ENCODE data around the gene ZFR2.
"Not testable (repeated sequence)": the region's sequence is repeated elsewhere in the genome, so short reads cannot be mapped to it uniquely, and the experiment has no call there.

Gene ZFR2

DNA sequence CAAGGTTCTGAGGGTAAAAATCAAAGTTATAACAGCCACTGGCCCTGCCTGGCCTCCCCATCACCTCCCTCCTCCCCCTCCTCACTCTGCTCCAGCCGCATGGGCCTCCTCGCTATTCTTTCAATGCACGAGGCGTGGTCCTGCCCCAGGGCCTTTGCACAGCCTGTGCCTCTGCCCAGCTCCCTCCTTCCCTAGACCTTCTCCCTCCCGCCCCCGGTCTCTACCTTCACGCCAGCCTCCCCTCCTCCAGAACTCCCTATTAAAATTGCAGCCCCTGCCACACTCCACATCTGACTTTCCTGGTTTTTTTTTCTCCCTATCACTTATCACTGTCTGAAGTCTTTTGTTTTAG lies 100.1 kb downstream of the ZFR2 start:
- peaks cover 25% of the 10 kb centered on the region for H3K36me3 ChIP-seq
- no peaks in the 10 kb centered on the region for H3K9me3 ChIP-seq
- TF ChIP-seq, protein P1, sequence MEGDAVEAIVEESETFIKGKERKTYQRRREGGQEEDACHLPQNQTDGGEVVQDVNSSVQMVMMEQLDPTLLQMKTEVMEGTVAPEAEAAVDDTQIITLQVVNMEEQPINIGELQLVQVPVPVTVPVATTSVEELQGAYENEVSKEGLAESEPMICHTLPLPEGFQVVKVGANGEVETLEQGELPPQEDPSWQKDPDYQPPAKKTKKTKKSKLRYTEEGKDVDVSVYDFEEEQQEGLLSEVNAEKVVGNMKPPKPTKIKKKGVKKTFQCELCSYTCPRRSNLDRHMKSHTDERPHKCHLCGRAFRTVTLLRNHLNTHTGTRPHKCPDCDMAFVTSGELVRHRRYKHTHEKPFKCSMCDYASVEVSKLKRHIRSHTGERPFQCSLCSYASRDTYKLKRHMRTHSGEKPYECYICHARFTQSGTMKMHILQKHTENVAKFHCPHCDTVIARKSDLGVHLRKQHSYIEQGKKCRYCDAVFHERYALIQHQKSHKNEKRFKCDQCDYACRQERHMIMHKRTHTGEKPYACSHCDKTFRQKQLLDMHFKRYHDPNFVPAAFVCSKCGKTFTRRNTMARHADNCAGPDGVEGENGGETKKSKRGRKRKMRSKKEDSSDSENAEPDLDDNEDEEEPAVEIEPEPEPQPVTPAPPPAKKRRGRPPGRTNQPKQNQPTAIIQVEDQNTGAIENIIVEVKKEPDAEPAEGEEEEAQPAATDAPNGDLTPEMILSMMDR (IDR thresholded peaks at IDR 0.05) = no peak
- no peak overlapping the region for H3K27ac ChIP-seq
- no peak overlapping the region for H3K4me3 ChIP-seq (ENCODE audit: low read depth in 1 of 2, low read length in 1 of 2)
- H3K4me1 ChIP-seq (ENCODE audit: control insufficient read depth in 1 of 2, insufficient read depth in 1 of 2, low read depth in 1 of 2, low read length in 1 of 2) = peaks cover 6 to 9% of the 10 kb centered on the region in 2 experiments
- H3K27me3 ChIP-seq = no peaks in the 10 kb centered on the region

DNA sequence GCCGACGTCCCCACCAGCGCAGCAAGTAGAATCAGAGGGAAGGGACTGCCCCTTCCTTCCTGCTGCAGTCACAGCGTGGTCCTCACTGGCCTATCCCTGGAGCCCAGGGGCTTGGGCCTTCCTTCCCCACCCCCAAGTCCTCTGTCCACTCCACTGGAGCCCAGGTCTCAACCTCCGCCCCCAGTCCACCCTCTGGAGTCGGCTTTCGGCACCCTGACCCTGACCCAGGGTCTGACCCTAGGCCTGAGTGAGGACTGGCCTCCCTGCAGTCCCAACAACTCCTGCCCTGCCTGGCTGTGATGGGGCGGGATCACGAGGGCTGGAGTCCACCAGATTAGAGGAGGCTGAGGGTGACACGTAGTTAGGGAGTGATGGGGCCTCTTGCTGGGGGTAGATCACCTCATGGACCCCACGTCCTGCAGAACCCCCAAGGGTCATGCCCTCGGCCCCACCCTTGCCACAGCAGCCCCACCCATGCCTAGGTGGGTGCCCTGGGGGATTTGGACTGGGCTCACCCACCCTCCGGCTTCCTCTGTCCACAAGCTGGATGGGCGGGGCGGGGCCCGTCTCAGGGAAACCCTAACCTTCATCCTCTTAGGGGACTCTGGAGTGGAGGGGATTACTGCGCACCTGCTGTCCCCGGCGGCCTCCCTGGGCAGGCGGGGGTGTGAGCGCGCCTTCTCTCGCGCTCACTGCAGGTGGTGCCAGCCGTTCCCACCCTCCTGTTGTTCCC lies 100.7 kb downstream of the ZFR2 start:
- peaks cover 25% of the 10 kb centered on the region for H3K36me3 ChIP-seq
- peaks cover 10 to 14% of the 10 kb centered on the region in 2 experiments for H3K4me1 ChIP-seq (ENCODE audit: control insufficient read depth in 1 of 2, insufficient read depth in 1 of 2, low read depth in 1 of 2, low read length in 1 of 2)
- no peaks in the 10 kb centered on the region for H3K27me3 ChIP-seq
- H3K9me3 ChIP-seq = no peaks in the 10 kb centered on the region
- TF ChIP-seq, protein P1 (IDR thresholded peaks at IDR 0.05) = no peak
- no peak overlapping the region for H3K27ac ChIP-seq
- no peak overlapping the region for H3K4me3 ChIP-seq (ENCODE audit: low read depth in 1 of 2, low read length in 1 of 2)

DNA sequence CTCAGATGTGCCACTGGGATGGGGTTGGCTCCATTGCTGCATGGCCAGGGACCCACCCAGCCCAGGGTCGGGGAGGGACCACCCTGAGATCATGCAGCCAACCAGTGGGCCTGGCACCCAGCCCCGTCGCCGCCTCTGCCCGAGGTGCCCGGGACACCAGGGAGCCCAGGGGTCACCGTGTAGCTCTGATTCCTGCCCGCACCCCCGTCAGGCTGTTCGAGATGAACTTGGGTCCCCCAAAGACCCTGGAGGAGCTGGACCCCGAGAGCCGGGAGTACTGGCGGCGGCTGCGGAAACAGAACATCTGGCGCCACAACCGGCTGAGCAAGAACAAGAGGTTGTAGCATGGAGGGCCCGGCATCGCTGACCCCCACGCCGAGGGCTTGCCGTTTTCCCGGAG lies 101.8 kb downstream of the ZFR2 start:
- Histone ChIP-seq H3K27ac (no peak overlapping the region), H3K9me3 (no peaks in the 10 kb centered on the region), H3K27me3 (no peaks in the 10 kb centered on the region), H3K4me1 (ENCODE audit: control insufficient read depth in 1 of 2, insufficient read depth in 1 of 2, low read depth in 1 of 2, low read length in 1 of 2) (peaks cover 13 to 22% of the 10 kb centered on the region in 2 experiments), H3K36me3 (peaks cover 25% of the 10 kb centered on the region), H3K4me3 (ENCODE audit: low read depth in 1 of 2, low read length in 1 of 2) (no peak overlapping the region)
- TF ChIP-seq, protein P1 (IDR thresholded peaks at IDR 0.05) = no peak

DNA sequence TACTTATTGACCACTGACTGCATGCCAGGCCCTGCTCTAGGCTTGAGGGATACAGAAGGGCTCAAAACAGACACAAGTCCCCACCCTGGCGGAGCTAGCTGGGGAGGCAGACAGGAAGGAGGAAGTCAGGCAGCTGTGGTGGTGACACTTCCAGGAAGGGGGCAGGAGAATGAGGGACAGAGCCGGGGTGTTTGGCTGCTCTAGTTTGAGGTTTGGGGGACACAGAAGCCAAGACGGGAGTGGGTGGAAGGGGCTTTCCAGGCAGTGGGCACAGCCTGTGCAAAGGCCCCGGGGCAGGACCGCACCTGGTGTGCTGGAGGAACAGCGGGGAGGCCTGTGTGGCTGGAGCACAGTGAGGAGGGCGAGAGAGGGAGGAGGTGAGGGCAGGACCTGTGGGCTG lies 102.3 kb downstream of the ZFR2 start:
- TF ChIP-seq, protein P1 (IDR thresholded peaks at IDR 0.05) = no peak
- H3K9me3 ChIP-seq = no peaks in the 10 kb centered on the region
- peak overlapping the region; percentile 38 for H3K27ac ChIP-seq
- no peak overlapping the region for H3K4me3 ChIP-seq (ENCODE audit: low read depth in 1 of 2, low read length in 1 of 2)
- peaks cover 18 to 27% of the 10 kb centered on the region in 2 experiments for H3K4me1 ChIP-seq (ENCODE audit: control insufficient read depth in 1 of 2, insufficient read depth in 1 of 2, low read depth in 1 of 2, low read length in 1 of 2)
- H3K27me3 ChIP-seq = no peaks in the 10 kb centered on the region
- H3K36me3 ChIP-seq = peaks cover 25% of the 10 kb centered on the region

DNA sequence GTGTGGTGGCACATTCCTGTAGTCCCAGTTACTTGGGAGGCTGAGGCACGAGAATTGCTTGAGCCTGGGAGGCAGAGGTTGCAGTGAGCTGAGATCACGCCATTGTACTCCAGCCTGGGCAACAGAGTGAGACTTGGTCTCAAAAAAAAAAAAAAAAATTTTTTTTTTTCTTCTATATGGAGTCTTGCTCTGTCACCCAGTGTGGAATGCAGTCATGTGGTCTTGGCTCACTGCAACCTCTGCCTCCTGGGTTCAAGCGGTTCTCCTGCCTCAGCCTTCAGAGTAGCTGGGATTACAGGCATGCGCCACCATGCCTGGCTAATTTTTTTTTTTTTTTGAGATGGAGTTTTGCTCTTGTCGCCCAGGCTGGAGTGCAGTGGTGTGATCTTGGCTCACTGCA lies 103.1 kb downstream of the ZFR2 start:
- H3K9me3 ChIP-seq; H3K27ac ChIP-seq; H3K4me3 ChIP-seq (ENCODE audit: low read depth in 1 of 2, low read length in 1 of 2); H3K27me3 ChIP-seq: not testable (repeated sequence)
- peaks cover 23 to 35% of the 10 kb centered on the region in 2 experiments for H3K4me1 ChIP-seq (ENCODE audit: control insufficient read depth in 1 of 2, insufficient read depth in 1 of 2, low read depth in 1 of 2, low read length in 1 of 2)
- H3K36me3 ChIP-seq = peaks cover 25% of the 10 kb centered on the region

DNA sequence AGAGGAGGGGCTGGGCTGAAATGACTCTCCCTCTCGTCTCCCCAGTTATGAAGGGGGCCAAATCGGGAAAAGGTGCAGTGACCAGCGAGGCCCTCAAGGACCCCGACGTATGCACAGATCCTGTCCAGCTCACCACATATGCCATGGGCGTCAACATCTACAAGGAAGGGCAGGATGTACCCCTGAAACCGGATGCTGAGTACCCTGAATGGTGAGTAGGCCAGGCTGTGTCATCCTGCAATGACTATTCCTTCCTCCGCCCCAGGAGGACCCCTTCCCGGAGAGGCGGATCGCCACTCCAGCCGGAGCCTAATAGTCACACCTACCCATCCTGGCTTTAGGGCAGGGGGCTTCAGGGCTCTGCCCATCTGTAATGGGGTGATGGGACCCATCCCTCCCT lies 103.7 kb downstream of the ZFR2 start:
- Histone ChIP-seq H3K9me3 (no peaks in the 10 kb centered on the region), H3K27ac (no peak overlapping the region), H3K36me3 (peaks cover 25% of the 10 kb centered on the region), H3K4me3 (ENCODE audit: low read depth in 1 of 2, low read length in 1 of 2) (no peak overlapping the region), H3K4me1 (ENCODE audit: control insufficient read depth in 1 of 2, insufficient read depth in 1 of 2, low read depth in 1 of 2, low read length in 1 of 2) (peaks cover 27 to 36% of the 10 kb centered on the region in 2 experiments), H3K27me3 (no peaks in the 10 kb centered on the region)
- TF ChIP-seq, protein P1 (IDR thresholded peaks at IDR 0.05) = no peak
